ENCODE data around the gene KIF26B.
A peak's percentile ranks its signal among the peaks of the same experiment; 100 is the strongest.

KIF26B gene

GRCh38 chr1:245245021-245245667, 90.4 kb downstream of the KIF26B start:
- DNase-seq, result no peak

- no peak for DNase-seq
Measured at GRCh38 chr1:245246433-245246832, 91.6 kb downstream of the KIF26B start.

- DNase-seq, result no peak
Measured at GRCh38 chr1:245247356-245247755, 92.6 kb downstream of the KIF26B start.

- DNase-seq, result no peak
Measured at GRCh38 chr1:245247801-245248200, 93.0 kb downstream of the KIF26B start.

- no peak for DNase-seq
Measured at GRCh38 chr1:245248231-245248731, 93.5 kb downstream of the KIF26B start.

- no peak for DNase-seq
Measured at GRCh38 chr1:245255783-245256182, 101.0 kb downstream of the KIF26B start.

- DNase-seq, result no peak
Measured at GRCh38 chr1:245256528-245256927, 101.7 kb downstream of the KIF26B start.

GRCh38 chr1:245258271-245258920, 103.6 kb downstream of the KIF26B start:
- no peak for DNase-seq

- DNase-seq, result no peak
Measured at GRCh38 chr1:245260110-245260882, 105.5 kb downstream of the KIF26B start.

GRCh38 chr1:245260883-245261282, 106.1 kb downstream of the KIF26B start:
- DNase-seq, result no peak

GRCh38 chr1:245261786-245262185, 107.0 kb downstream of the KIF26B start:
- no peak for DNase-seq

- DNase-seq, result no peak
Measured at GRCh38 chr1:245263529-245264095, 108.8 kb downstream of the KIF26B start.

- no peak for DNase-seq
Measured at GRCh38 chr1:245264226-245264625, 109.4 kb downstream of the KIF26B start.

- DNase-seq, result no peak
Measured at GRCh38 chr1:245266105-245266504, 111.3 kb downstream of the KIF26B start.

- no peak for DNase-seq
Measured at GRCh38 chr1:245270063-245270462, 115.3 kb downstream of the KIF26B start.

- DNase-seq, result no peak
Measured at GRCh38 chr1:245270972-245271371, 116.2 kb downstream of the KIF26B start.

GRCh38 chr1:245272676-245273075, 117.9 kb downstream of the KIF26B start:
- DNase-seq, result no peak

GRCh38 chr1:245276445-245276844, 121.7 kb downstream of the KIF26B start:
- DNase-seq, result no peak

GRCh38 chr1:245277276-245277675, 122.5 kb downstream of the KIF26B start:
- DNase-seq, result peak; percentile 36

GRCh38 chr1:245278846-245279245, 124.1 kb downstream of the KIF26B start:
- DNase-seq, result no peak

GRCh38 chr1:245279346-245279745, 124.6 kb downstream of the KIF26B start:
- no peak for DNase-seq

GRCh38 chr1:245283001-245283400, 128.2 kb downstream of the KIF26B start:
- no peak for DNase-seq

GRCh38 chr1:245285168-245285567, 130.4 kb downstream of the KIF26B start:
- DNase-seq, result no peak

Data from 8988T (cell line).